H7 (cell line): ENCODE measurements around the gene ZNF570. TPM values are rescaled to one million over a fixed set of nuclear protein-coding genes. Genes with fewer than 3 reads are reported as not detected.

Experiments
- DNase-seq: peaks from one replicate; pipeline ENCODE4 v3.0.0; 2012
- H3K27me3 ChIP-seq: 2 replicates; pipeline ENCODE4 v1.6.0; 2011; ENCODE audit warnings: mild to moderate bottlenecking, low read length; ENCODE audit not compliant: control insufficient read depth, insufficient read depth
- H3K36me3 ChIP-seq: replicated peaks from 2 replicates; pipeline ENCODE4 v1.5.1; 2011; ENCODE audit warnings: low read length; ENCODE audit not compliant: control insufficient read depth, insufficient read depth
- H3K4me3 ChIP-seq: 2 replicates; pipeline ENCODE4 v1.5.1; 2011; ENCODE audit warnings: low read depth, mild to moderate bottlenecking, control low read depth, low read length, moderate library complexity; ENCODE audit not compliant: insufficient read depth
- total RNA-seq: library from RNA; depleted of rRNA; stranded (reverse); fragments of >200 nt; shearing (Covaris generic); gene quantifications from 2 replicates; pipeline ENCODE4 v1.2.3, GENCODE V29; 2014; rRNA removed

The ZNF570 gene
- total RNA-seq, result 4.2 and 5.1 TPM in 2 replicates

GRCh38 chr19:37468961-37469777 is at the start of gene ZNF570:
ZNF570 (plus strand) TSS chr19:37469356; CDS start chr19:37470355, 999 bp downstream.
- no peaks in the 10 kb centered on the region; the same call in none of the 2 replicates for H3K36me3 ChIP-seq
- DNase-seq, result peak; percentile 88
- no peaks in the 10 kb centered on the region for H3K27me3 ChIP-seq
- H3K4me3 ChIP-seq, result peak within 1 kb of the TSS; percentile 77

- H3K4me3 ChIP-seq, result no peak overlapping the region
- no peaks in the 10 kb centered on the region for H3K27me3 ChIP-seq
- H3K36me3 ChIP-seq, result 0 out of 2 replicates have a peak, but pooled peaks cover 1% of the 10 kb centered on the region
- no peak for DNase-seq
These were observed 16.5 kb upstream of the ZNF570 start for GRCh38 chr19:37452500-37453245.

GRCh38 chr19:37466277-37466797 is 2.8 kb upstream of the ZNF570 start:
- Histone ChIP-seq H3K4me3 (peak overlapping the region; percentile 85), H3K27me3 (no peaks in the 10 kb centered on the region)
- no peak for DNase-seq

GRCh38 chr19:37466798-37467607 is 2.2 kb upstream of the ZNF570 start, which contains the start of gene ZNF569:
ZNF569 (minus strand) TSS chr19:37467444; CDS start chr19:37444921, 22,523 bp downstream.
- Histone ChIP-seq H3K36me3 (no peaks in the 10 kb centered on the region; the same call in none of the 2 replicates), H3K27me3 (no peaks in the 10 kb centered on the region), H3K4me3 (peak within 1 kb of the TSS; percentile 85)
- peak; percentile 88 for DNase-seq

More at GRCh38 chr19:37466277-37466797, 2.8 kb upstream of the ZNF570 start:
- H3K36me3 ChIP-seq, result no peaks in the 10 kb centered on the region; the same call in none of the 2 replicates

- Histone ChIP-seq H3K36me3 (no peaks in the 10 kb centered on the region; the same call in none of the 2 replicates), H3K4me3 (peak overlapping the region; percentile 85), H3K27me3 (no peaks in the 10 kb centered on the region)
- no peak for DNase-seq
These were observed 1.5 kb upstream of the ZNF570 start for GRCh38 chr19:37467608-37468090.

- H3K36me3 ChIP-seq, result no peaks in the 10 kb centered on the region
- DNase-seq, result no peak
- H3K4me3 ChIP-seq, result no peak overlapping the region
- no peaks in the 10 kb centered on the region for H3K27me3 ChIP-seq
These were observed 1.1 kb downstream of the ZNF570 start for GRCh38 chr19:37470216-37470615.

- Histone ChIP-seq H3K27me3 (no peaks in the 10 kb centered on the region), H3K36me3 (peaks cover 8% of the 10 kb centered on the region), H3K4me3 (no peak overlapping the region)
- no peak for DNase-seq
These were observed 3.0 kb downstream of the ZNF570 start for GRCh38 chr19:37472165-37472564.

GRCh38 chr19:37484406-37485168 is 15.4 kb downstream of the ZNF570 start:
- no peak overlapping the region for H3K4me3 ChIP-seq
- no peaks in the 10 kb centered on the region for H3K27me3 ChIP-seq
- no peak for DNase-seq
- H3K36me3 ChIP-seq, result peaks cover 4% of the 10 kb centered on the region

- Histone ChIP-seq H3K27me3 (no peaks in the 10 kb centered on the region), H3K36me3 (no peaks in the 10 kb centered on the region), H3K4me3 (no peak overlapping the region)
- no peak for DNase-seq
These were observed 23.1 kb downstream of the ZNF570 start for GRCh38 chr19:37492213-37492612.

GRCh38 chr19:37505958-37506386 is 36.8 kb downstream of the ZNF570 start:
- Histone ChIP-seq H3K27me3 (no peaks in the 10 kb centered on the region), H3K4me3 (peak overlapping the region; percentile 82), H3K36me3 (no peaks in the 10 kb centered on the region; the same call in 1 of the 2 replicates)
- no peak for DNase-seq

- Histone ChIP-seq H3K4me3 (peak within 1 kb of the TSS; percentile 82), H3K36me3 (no peaks in the 10 kb centered on the region; the same call in 1 of the 2 replicates), H3K27me3 (no peaks in the 10 kb centered on the region)
- DNase-seq, result peak; percentile 79
These were observed 37.4 kb downstream of the ZNF570 start, which contains the start of gene ZNF793 for GRCh38 chr19:37506387-37507166. ZNF793 (plus strand) TSS chr19:37506939; CDS start chr19:37523440, 16,501 bp downstream.

- Histone ChIP-seq H3K36me3 (peaks cover 2% of the 10 kb centered on the region), H3K27me3 (no peaks in the 10 kb centered on the region), H3K4me3 (peak overlapping the region; percentile 82)
- no peak for DNase-seq
These were observed 38.0 kb downstream of the ZNF570 start for GRCh38 chr19:37507167-37507464.
